ENCODE results near the gene ELMO1.

- TF ChIP-seq POLR2AphosphoS5 (IDR thresholded peaks at IDR 0.05), result no peak
- TF ChIP-seq POLR2A (IDR thresholded peaks at IDR 0.05), result no peak
- no peak for TF ChIP-seq CTCF (IDR thresholded peaks at IDR 0.05 in 8 of 11, conservative IDR thresholded peaks at IDR 0.05 in 3 of 11)
Observed at GRCh38 chr7:37011151-37011890, 437.3 kb downstream of the ELMO1 start.

Measured in spleen (tissue), 7 donors.